NCI-H748 (cell line): ENCODE data around the gene CCDC73.
"Not testable (repeated sequence)": the region's sequence is repeated elsewhere in the genome, so short reads cannot be mapped to it uniquely, and the experiment has no call there.

Experiments used
- DNase-seq: peaks from one replicate; lab custom pipeline; 2025; ENCODE audit not compliant: unreplicated experiment; lab: John Stamatoyannopoulos, UW

CCDC73 gene

DNA sequence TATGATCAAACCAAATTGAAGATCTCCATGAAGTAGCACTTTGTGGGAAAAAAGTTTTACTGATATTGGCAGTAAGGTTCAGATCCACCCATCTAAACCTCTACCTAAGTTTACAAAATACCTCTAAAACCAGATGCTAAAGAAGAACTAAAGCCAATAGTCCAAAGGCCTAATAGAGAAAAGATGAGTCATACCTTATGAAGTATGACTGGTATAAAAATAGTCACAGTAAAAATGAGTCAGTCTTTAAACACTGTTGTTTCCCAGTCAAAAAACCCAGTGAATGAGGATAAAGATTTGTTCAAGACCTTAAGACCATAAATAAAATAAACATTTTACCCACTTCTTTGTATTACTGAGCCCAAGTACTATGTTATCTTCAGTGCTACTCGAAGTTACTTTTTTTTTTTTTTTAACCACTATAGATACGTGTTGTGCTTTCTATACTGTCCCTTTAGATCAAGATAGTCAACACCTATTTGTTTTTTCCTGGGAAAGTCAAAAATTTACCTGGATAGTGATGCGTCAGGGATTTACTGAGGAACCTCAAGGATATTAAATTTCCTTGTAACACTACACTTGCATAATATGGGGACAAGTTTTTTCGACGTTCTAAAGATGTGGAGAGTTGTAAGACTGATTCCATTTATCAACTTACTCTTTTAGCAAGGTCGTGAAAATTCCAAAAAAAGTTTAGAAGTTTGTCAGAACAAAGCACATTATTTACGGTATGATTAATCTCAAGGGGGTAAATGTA, 87.3 kb downstream of the CCDC73 start:
- DNase-seq, result no peak

DNA sequence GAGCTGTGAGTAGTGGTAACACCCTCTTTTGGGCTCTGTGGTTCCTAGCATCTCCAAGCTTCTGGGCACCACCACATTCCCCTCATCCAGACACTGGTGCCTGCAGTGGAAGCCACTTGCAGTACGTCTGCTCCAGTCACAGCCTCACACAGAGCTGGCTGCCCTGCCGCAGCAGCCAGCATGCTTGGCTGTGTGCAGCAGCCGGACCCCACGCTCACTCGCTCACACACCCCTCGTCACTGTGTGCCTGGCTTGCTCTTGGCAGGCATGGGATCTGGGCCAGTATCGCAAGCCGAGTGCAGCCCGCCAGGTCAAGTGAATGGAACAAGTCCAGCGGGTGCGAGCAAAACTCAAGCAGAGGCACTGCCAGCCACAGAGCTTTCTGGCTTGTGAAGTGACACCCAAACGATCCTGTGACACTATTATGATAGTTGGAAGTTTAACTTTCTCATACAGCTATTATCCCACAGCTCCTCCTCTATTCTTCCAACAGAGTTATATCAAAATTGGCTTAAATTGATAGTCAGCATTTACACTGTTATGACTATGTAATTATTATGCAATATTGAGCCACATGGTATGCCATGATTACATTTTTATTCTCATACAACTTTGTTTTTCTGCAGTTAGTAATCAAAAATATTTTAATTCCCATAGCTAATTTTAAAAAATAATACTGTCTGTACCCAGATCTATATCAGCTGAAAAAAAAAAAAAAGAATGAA, 89.0 kb downstream of the CCDC73 start:
- DNase-seq, result no peak

DNA sequence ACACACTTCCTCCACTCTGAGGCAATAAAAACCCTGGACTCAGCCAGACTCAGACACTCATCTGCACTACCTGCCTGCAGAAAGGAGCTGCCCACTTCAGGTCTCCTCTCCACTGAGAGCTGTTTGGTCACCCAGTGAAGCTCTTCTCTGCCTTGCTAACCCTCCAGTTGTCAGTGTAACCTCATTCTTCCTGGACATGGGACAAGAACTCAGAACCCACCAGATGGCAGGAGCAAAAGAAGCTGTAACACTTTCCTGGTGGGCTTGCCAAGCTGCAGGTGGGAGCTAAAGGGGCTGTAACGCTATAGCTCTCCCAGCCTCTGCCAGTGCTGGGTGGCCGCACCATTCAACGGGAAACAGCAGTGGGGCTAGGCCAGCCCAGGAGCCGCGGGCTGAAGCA, 89.7 kb downstream of the CCDC73 start:
- DNase-seq, result no peak

DNA sequence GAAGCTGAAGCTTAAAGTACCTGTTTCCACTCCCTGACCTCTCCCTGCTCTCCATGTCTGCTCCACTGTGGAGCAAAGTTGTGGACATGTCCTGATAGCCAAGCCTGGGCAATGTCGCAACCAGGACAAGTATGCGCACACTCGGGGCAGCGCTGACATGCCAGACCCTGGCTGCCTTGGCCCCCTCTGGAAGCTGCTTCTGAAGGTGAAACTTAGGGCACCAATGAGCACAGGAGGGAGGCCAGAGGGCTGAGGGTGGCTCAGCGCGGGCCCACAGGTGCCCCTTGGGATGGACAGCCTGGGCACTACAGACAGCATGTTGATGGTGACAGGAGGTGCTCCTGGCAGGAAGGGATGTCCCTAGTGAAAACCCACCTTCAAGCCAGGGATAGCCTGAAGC, 90.2 kb downstream of the CCDC73 start:
- DNase-seq, result no peak

DNA sequence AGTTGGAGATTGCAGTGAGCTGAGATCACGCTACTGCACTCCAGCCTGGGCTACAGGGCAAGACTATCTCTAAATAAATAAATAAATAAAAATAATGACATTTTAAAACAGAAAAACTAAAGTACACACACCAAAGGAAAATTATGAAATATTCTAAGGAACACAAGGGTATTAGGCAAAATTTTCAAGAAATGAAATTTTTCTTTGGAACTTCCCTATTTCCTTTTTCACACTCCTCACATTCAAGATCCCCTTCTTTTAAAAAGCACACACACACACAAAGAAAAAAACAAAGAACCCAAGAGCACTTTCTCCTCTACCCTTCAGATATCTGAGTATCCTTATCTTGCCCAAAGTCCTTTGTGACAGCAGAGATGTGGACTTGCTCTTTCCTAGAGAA, 92.8 kb downstream of the CCDC73 start:
- DNase-seq, result no peak

DNA sequence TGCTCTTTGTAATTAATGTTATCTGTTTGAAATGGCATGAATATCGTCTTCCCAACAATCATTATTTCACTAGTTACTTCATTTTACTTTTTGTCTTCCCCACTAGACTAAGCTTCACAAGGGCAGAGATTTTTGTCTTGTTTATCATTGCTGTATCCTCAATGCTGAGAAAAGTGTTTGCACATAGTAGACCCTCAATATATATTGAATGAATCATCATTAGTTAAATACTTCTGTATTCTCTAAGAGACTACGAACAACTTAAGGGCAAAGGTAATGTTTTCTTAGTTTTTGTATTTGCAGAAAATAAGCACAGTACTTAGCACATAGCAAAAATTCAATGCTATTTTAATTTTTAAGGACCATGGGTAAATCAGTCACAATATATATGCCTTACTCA, 95.9 kb downstream of the CCDC73 start:
- DNase-seq, result no peak

DNA sequence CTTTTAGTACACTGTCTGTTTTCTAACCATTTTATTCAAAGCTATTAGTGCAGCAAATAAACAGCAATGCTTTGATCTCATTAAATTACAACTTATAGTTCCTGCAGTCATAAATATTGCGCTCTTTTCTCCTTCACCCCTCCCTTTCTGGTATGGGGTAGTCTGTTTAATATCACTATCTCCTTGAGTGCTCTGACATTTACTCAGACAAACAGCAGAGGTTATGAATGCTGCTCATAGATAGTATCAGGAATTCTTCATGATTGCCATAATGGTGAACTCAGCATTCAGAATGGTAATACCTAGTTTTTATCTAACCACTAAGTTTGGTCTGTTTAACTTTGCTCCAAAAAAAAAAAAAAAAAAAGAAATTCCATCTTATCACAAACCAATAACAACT, 123.4 kb downstream of the CCDC73 start:
- no peak for DNase-seq

DNA sequence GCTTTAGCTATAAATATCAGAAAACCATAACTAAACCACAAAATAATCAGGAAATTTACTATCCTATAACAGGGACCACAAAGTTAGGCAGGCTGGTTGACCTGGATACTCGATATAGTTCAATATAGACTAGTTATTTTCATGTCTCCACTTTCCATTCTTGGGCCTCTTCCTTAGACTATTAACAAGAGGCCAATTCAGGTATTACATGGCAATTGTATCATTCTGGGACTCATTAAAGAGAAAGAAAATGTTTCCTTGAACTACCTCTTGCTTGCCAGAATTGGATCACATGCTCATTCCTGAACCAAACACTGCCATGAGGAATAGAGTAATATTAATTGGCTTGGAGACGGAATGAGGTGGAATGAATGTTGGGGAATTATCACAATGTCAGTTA, 134.8 kb downstream of the CCDC73 start:
- no peak for DNase-seq

DNA sequence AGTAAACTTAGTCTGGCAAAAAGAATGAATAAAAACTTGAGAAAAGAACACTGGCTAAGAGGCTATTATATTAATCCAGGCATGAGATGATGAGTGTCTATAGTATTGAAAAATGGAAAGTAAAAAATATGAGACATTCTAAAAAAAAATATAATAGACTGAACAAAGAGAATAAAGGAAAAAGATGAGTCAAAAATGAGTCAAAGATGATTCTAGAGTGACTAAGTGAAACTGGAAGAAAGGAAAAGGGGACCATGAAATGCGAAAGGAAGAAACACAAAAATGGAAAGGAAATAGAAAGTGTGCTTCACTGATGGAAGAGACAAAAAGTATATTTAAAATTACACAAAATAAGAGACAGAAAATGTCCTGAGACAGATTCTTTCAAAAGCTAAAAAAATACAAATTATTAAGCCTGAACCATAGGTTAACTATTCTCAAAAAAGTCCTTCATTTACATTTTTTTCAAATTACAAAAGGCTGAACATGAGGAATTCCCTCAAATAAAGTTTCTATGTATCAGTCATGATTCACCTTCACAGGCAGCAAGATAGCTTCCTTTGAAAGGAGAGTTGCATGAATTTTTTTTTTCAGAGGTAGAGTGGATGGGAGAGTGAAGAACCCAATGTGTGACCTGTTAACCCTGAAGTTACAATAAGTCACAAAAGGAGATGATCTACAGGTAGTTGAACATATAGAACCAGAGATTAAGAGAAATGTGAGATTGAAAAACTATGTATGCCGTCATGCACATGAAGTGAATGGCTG, 135.6 kb downstream of the CCDC73 start:
- no peak for DNase-seq

DNA sequence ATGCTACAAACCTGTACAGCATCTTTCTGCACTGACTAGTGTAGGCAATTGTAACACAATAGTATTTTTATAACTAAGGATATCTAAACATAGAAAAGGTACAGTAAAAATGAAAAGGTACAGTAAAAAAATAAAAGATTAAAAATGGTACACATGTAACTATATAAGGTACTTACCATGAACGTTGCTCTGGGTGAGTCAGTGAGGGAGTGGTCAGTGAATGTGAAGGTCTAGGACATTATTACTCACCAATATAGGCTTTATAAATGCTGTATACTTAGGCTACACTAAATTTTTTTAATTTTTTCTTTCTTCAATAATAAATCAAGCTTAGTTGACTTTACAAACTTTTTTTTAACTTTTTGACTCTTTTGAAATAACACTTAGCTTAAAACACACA, 150.9 kb downstream of the CCDC73 start:
- DNase-seq, result no peak

DNA sequence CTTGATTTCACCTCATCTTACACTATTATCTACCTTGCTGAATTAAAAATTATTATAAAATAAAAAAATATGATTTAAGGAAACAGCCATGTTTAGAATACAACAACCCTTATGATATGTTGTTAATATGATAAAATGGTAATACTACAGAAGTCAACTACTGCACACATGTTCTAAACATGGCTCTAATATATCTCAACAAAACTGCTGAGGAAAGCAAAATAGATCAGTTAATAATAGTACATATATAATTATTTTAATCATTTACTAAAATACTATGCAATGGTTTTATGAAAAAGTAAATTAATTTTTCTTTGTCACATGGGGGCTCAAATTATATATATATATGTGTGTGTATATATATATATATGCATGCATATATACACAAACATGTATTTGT, 153.1 kb downstream of the CCDC73 start:
- no peak for DNase-seq

DNA sequence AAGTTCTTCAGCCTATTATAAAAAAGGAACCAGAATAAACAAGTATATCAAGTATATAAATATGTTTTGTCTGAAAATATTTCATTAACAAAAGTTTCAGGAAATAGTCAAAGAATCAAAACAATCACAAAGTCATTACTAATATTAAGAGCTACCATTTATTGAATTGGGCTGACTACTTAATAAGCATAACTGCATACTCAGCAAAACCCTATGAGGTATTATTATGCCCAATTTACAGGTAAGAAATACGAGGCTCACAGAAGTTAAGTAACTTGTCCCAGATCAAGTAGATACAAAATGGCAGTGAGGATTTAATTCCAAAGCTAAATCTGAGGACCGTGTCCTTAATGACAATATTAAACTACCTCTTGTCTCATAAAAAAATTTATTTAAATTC, 158.6 kb downstream of the CCDC73 start:
- DNase-seq, result no peak

DNA sequence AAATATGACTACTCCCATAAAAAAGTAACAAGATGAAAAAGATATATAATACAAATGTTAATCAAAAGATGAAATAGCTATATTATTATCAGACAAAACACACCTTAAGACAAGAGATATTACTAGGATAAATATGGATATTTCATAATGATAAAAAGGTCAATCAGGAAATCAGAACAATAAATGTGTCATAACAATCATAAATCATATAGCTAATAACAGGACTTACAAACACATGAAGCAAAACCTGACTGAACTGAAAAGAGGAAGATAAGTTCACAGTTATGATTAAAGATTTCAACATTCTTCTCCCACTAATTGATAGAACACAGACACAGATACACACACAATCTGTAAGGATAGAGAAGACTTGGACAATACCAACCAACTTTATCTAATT, 163.6 kb downstream of the CCDC73 start:
- no peak for DNase-seq

DNA sequence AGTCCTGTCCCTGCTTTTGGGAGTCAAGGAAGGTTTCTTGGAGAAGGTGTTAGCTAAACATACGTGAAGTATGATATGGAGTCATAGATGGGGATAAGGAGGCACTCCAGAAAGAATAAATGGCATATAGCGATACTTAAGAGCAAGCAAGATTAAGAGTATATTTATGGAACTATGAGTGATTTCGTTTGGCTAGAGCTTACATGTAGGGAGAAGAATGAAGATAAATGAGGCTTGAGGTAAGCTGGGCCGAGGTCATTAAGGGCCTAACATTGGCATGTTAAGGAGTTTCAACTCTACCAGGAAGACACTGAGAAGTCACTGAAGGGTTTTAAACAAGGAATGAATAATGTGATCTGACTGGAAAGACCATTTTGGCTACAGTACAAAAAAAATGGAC, 177.6 kb downstream of the CCDC73 start:
- no peak for DNase-seq

DNA sequence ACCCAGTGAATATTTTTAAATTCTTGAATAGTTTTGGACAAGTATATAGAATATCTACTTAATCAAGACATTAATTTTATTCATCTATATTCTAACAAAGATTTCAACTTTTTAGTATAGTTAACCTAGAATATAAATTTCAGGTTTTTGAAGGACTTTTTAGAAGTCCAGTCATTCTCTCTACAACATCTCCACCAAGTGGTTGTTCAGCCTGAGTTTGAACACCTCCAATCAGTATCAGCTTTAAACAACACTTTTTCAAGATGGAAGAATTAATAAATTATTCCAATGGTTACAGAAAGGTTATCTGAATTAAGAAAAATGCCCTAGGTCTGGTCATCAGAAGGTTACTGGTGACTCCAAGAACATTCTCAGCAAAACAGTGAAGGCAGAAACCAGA, 179.0 kb downstream of the CCDC73 start:
- no peak for DNase-seq

DNA sequence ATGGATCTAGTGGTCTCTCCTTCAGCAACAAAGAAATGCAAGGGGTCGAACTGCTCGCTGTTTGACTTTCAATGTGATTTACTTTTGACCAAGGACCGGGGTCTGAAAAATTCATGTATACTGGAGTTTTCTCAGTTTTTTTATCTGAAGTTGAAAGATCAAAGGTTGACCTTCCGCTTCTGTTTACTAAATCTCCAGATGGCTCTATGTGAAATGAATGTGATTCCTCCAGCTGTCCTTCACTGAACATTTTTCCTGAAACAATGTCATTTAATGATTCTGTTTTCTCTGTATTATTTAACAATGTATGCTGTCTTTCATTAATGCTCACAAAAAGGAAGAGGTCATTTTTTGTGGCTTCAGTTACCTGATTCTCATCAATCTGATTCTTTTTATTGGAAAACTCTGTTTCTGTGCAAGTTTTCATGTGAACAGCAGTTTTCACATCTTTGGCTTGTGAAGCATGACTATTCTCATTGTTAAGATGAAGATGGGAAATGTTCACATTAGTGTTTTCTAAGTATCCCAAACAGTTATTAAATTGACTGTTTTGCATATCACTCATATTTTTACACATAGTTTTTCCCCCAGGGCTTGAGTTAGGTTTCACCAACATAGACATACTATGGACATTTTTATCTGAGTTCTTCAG, 180.8 kb downstream of the CCDC73 start:
- DNase-seq, result no peak

DNA sequence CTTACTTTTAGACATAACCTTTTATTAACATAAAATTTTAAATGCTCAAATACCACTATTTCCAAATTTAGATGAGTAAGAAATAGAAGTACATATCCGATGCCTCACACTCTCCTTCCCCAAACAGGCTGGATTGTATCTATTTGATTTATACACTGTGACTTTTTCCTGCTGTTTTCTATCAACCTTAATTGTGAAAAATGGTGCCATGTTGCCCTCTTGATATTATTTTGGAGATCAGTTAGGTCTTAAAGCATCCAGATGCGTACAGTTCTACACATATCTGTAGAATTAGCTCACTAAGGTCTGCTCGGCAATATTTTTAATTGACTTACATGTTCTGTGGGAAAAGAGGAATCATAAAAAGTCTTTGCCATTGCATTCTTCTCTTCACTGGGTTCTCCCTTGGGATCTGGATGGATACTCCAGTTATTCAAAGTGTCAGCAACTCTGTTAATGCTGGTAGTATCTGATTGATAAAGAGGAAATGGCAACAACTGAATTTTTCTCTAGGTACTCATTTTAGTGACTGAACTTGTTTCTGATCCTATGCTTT, 183.6 kb downstream of the CCDC73 start:
- DNase-seq, result no peak

DNA sequence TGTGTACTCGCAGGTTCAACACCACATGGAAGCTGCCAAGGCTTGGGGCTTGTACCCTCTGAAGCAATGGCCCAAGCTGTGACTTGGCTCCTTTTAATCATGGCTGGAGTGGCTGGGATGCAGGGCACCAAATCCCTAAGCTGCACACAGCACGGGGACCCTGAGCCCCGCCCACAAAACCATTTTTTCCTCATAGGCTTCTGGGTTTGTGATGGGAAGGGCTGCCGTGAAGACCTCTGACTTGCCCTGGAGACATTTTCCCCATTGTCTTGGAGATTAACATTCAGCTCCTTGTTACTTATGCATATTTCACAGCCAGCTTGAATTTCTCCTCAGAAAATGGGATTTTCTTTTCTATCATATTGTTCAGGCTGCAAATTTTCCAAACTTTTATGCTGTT, 185.6 kb downstream of the CCDC73 start:
- DNase-seq, result not testable (repeated sequence)

DNA sequence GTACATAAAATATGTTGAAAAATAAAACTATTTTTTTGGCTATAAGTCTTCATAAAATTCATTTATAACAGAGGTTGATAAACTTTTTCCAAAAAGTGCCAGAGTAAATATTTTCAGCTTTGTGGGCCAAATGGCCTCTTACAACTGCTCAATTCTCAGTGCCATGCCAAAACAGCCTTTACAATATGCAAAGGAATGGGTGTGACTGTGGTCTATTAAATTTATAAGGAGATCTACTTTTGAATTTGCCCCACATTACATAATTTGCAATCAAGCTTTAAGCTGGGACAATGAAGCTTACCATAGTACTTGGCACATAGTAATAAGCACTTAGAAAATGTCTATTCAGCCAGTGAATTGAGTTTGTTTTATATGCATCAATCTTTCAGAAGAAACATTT, 188.2 kb downstream of the CCDC73 start:
- DNase-seq, result no peak

DNA sequence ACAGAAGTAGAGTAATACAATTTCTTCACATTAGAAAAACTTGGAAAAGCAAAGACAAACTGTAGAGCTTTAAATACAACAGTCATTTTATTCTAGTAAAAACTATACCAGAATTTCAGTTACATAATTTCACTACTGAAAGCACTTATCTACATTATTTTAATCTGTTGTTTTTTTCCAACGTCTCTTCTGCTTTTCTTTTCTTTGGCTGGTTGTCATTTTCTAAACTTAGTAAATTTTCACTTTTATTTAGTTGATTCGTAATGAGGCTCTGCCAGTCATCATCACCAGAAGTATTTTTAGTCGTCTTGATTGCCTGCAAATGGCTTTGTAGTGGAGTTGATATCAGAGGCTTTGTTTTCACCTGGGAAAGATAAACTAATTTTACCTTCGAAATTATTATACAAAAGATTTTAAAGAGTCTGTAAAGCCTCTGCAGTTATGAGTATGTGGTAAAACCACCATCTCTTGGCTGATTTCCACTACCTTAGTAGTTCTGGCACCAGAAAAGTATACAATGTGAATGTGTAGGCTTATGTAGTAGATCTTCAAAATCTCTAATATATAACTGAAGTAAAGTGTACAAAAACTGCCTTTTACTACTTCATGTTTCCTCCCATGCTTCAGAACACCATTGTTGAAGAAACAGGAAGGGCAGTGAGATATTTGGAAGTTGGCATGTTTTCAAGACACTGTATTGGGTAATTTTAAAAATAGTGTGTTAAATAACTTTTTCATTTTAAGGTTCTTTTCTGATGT, 191.6 kb downstream of the CCDC73 start:
- DNase-seq, result no peak

DNA sequence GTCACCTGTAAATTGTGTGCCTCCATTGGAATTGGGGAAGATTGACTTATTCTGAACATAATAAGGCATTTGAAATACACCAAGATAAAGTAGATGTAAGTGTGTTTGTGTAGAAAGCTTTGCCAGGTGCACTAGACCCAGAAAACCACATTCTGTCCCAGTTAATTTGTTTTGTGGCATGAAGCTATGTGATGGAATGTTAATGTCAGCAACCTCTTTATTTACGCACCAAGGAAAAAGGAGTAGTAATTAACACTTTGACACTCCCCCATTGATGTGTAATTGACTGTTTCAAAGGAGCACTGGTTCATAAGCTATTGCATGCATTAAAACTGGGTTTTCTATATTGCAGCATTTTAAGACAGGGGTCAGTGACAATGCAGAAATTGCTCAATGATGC, 196.5 kb downstream of the CCDC73 start:
- no peak for DNase-seq
